IMR-90 (cell line): ENCODE measurements around the gene ZNF609.

ENCODE experiments used
- BHLHE40 ChIP-seq: fragments of 150-350 bp; IDR thresholded peaks from 2 replicates; pipeline ENCODE4 v1.6.1; 2016; ENCODE audit warnings: mild to moderate bottlenecking, low read depth, low read length
- CEBPB ChIP-seq: IDR thresholded peaks from 2 replicates; pipeline ENCODE4 v1.6.1; 2012; ENCODE audit warnings: low read depth, low read length, improper control_type of control experiment
- CHD1 ChIP-seq: IDR thresholded peaks from 2 replicates; pipeline ENCODE4 v1.6.1; 2012; ENCODE audit warnings: low read depth, low read length, improper control_type of control experiment
- ELK1 ChIP-seq: fragments of 150-350 bp; IDR thresholded peaks from 2 replicates; pipeline ENCODE4 v1.6.1; 2016; ENCODE audit warnings: low read depth, mild to moderate bottlenecking, low read length, moderate library complexity, borderline replicate concordance
- FOS ChIP-seq: fragments of 150-350 bp; IDR thresholded peaks from 2 replicates; pipeline ENCODE4 v1.6.1; 2016; ENCODE audit warnings: low read depth, low read length
- MAZ ChIP-seq: IDR thresholded peaks from 2 replicates; pipeline ENCODE4 v1.6.1; 2012; ENCODE audit warnings: low read depth, mild to moderate bottlenecking, low read length, improper control_type of control experiment, moderate library complexity, borderline replicate concordance
- NFE2L2 ChIP-seq: fragments of 150-350 bp; IDR thresholded peaks from 2 replicates; pipeline ENCODE4 v1.6.1; 2016; ENCODE audit warnings: low read depth, mild to moderate bottlenecking, low read length
- POLR2A ChIP-seq: IDR thresholded peaks from 2 replicates; pipeline ENCODE4 v1.6.1; 2012; ENCODE audit warnings: mild to moderate bottlenecking, low read depth, low read length
- RAD21 ChIP-seq: IDR thresholded peaks from 2 replicates; pipeline ENCODE4 v1.6.1; 2012; ENCODE audit warnings: low read length, improper control_type of control experiment
- RCOR1 ChIP-seq: IDR thresholded peaks from 2 replicates; pipeline ENCODE4 v1.6.1; 2012; ENCODE audit warnings: mild to moderate bottlenecking, low read length, improper control_type of control experiment; ENCODE audit not compliant: insufficient replicate concordance
- RFX5 ChIP-seq: IDR thresholded peaks from 2 replicates; pipeline ENCODE4 v1.8.0; 2012; ENCODE audit warnings: low read depth, mild to moderate bottlenecking, low read length, moderate library complexity
- SMC3 ChIP-seq: fragments of 150-350 bp; IDR thresholded peaks from 2 replicates; pipeline ENCODE4 v1.6.1; 2016; ENCODE audit warnings: low read depth, mild to moderate bottlenecking, antibody characterized with exemption, low read length, moderate library complexity
- USF2 ChIP-seq: fragments of 150-350 bp; IDR thresholded peaks from 2 replicates; pipeline ENCODE4 v1.6.1; 2017; ENCODE audit warnings: mild to moderate bottlenecking, antibody characterized with exemption, low read length, low read depth
- TF ChIP-seq, protein P1 (sequence below): conservative IDR thresholded peaks from 2 replicates; pipeline ENCODE4 v1.5.1; 2012; ENCODE audit warnings: mild to moderate bottlenecking, low read depth, low read length, improper control_type of control experiment

DNA sequence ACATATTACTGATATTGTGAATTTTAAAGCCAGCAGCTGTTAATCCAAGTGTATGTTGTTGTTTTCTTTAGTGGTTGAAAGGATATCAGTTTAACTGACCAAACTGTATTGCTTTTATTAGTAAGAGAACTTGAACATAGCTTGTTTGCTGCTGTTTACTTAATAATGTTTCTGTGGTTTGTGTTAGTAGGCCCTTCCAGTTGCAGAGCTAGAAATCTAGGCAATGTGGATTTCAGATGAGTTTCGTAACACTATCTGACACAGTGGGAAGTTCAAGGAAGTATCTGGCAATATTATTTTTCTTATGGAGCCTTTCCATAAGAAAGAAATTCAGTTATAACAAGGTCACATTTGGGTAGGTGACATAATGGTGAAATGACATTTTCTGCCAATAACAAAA, 18.5 kb downstream of the ZNF609 start:
- TF ChIP-seq, protein P1, sequence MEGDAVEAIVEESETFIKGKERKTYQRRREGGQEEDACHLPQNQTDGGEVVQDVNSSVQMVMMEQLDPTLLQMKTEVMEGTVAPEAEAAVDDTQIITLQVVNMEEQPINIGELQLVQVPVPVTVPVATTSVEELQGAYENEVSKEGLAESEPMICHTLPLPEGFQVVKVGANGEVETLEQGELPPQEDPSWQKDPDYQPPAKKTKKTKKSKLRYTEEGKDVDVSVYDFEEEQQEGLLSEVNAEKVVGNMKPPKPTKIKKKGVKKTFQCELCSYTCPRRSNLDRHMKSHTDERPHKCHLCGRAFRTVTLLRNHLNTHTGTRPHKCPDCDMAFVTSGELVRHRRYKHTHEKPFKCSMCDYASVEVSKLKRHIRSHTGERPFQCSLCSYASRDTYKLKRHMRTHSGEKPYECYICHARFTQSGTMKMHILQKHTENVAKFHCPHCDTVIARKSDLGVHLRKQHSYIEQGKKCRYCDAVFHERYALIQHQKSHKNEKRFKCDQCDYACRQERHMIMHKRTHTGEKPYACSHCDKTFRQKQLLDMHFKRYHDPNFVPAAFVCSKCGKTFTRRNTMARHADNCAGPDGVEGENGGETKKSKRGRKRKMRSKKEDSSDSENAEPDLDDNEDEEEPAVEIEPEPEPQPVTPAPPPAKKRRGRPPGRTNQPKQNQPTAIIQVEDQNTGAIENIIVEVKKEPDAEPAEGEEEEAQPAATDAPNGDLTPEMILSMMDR, result no peak
- TF ChIP-seq RFX5 (no peak), POLR2A (no peak), RAD21 (no peak), USF2 (no peak), FOS (no peak), CEBPB (no peak), SMC3 (no peak), BHLHE40 (no peak), CHD1 (no peak), RCOR1 (no peak), NFE2L2 (no peak), MAZ (no peak), ELK1 (no peak)
